Ectodermal cell (in vitro differentiated cells): Measurements from ENCODE around the gene TMEM143.
"Not testable (repeated sequence)": the region's sequence is repeated elsewhere in the genome, so short reads cannot be mapped to it uniquely, and the experiment has no call there.

ENCODE experiments used
- H3K27ac ChIP-seq: 2 replicates; pipeline ENCODE4 v1.7.0; 2013; ENCODE audit warnings: mild to moderate bottlenecking, low read depth, low read length; ENCODE audit not compliant: insufficient read depth, poor library complexity, severe bottlenecking
- H3K27me3 ChIP-seq: 2 replicates; pipeline ENCODE4 v1.7.0; 2013; ENCODE audit warnings: mild to moderate bottlenecking, low read length; ENCODE audit not compliant: insufficient read depth, control insufficient read depth, poor library complexity, severe bottlenecking
- H3K36me3 ChIP-seq: one replicate; pipeline ENCODE4 v1.7.0; 2013; ENCODE audit warnings: low read length; ENCODE audit not compliant: control insufficient read depth, insufficient read depth
- H3K4me1 ChIP-seq: one replicate; pipeline ENCODE4 v1.7.0; 2013; ENCODE audit warnings: low read length; ENCODE audit not compliant: control insufficient read depth, insufficient read depth
- H3K4me3 ChIP-seq: 2 replicates; pipeline ENCODE4 v1.7.0; 2013; ENCODE audit warnings: low read depth, low read length, control low read depth; ENCODE audit not compliant: insufficient read depth
- H3K9me3 ChIP-seq: 2 replicates; pipeline ENCODE4 v1.7.0; 2013; ENCODE audit warnings: mild to moderate bottlenecking, low read length, moderate library complexity; ENCODE audit not compliant: control insufficient read depth
- WGBS, 2 experiments: methylation state at CpG; one replicate each; pipeline ENCODE4 v1.1.7; 2013; ENCODE audit warnings: missing lambda C conversion rate in 2 of 2; 5-methylcytosine and 5-hydroxymethylcytosine counted together

TMEM143 gene

GRCh38 chr19:48292798-48293197 is 70.9 kb downstream of the TMEM143 start:
- no peaks in the 10 kb centered on the region for H3K36me3 ChIP-seq
- H3K9me3 ChIP-seq = no peaks in the 10 kb centered on the region
- WGBS, 2 experiments = 88 to 93% methylated on average over 4 of the region's 4 CpGs
- H3K27me3 ChIP-seq = peaks cover 4% of the 10 kb centered on the region
- no peak overlapping the region for H3K27ac ChIP-seq
- H3K4me1 ChIP-seq = peaks cover 5% of the 10 kb centered on the region
- H3K4me3 ChIP-seq = no peak overlapping the region

- H3K27ac ChIP-seq, H3K9me3 ChIP-seq, H3K27me3 ChIP-seq, H3K4me3 ChIP-seq, H3K36me3 ChIP-seq, H3K4me1 ChIP-seq: not testable (repeated sequence)
- WGBS, 2 experiments = 39 to 49% methylated on average over 11 of the region's 11 CpGs
These were observed 72.3 kb downstream of the TMEM143 start for GRCh38 chr19:48291489-48291815.

GRCh38 chr19:48290771-48291488 is 72.8 kb downstream of the TMEM143 start:
- peaks cover 5% of the 10 kb centered on the region for H3K4me1 ChIP-seq
- 1% methylated on average over 45 of the region's 45 CpGs for WGBS, 2 experiments
- H3K27me3 ChIP-seq = peaks cover 4% of the 10 kb centered on the region
- peak overlapping the region; percentile 53 for H3K4me3 ChIP-seq
- peaks cover 10% of the 10 kb centered on the region for H3K36me3 ChIP-seq
- no peaks in the 10 kb centered on the region for H3K9me3 ChIP-seq
- H3K27ac ChIP-seq = no peak overlapping the region

- Histone ChIP-seq H3K4me1 (peaks cover 5% of the 10 kb centered on the region), H3K36me3 (peaks cover 16% of the 10 kb centered on the region), H3K4me3 (peak overlapping the region; percentile 53), H3K27ac (no peak overlapping the region), H3K9me3 (no peaks in the 10 kb centered on the region), H3K27me3 (peaks cover 4% of the 10 kb centered on the region)
- 0 to 2% methylated on average over 10 of the region's 10 CpGs for WGBS, 2 experiments
These were observed 73.4 kb downstream of the TMEM143 start for GRCh38 chr19:48290401-48290770.

- H3K4me1 ChIP-seq = peaks cover 5% of the 10 kb centered on the region
- no peak overlapping the region for H3K27ac ChIP-seq
- peaks cover 4% of the 10 kb centered on the region for H3K27me3 ChIP-seq
- 92 to 95% methylated on average over 3 of the region's 3 CpGs for WGBS, 2 experiments
- H3K9me3 ChIP-seq = no peaks in the 10 kb centered on the region
- H3K36me3 ChIP-seq = peaks cover 25% of the 10 kb centered on the region
- H3K4me3 ChIP-seq = no peak overlapping the region
These were observed 76.0 kb downstream of the TMEM143 start for GRCh38 chr19:48287748-48288147.

GRCh38 chr19:48284896-48285295 is 78.8 kb downstream of the TMEM143 start:
- Histone ChIP-seq H3K36me3 (peaks cover 32% of the 10 kb centered on the region), H3K27ac (no peak overlapping the region), H3K9me3 (no peaks in the 10 kb centered on the region), H3K27me3 (no peaks in the 10 kb centered on the region), H3K4me1 (no peaks in the 10 kb centered on the region), H3K4me3 (no peak overlapping the region)
- WGBS, 2 experiments = 92 to 95% methylated on average over 4 of the region's 4 CpGs

- H3K9me3 ChIP-seq = no peaks in the 10 kb centered on the region
- 92 to 93% methylated on average over 7 of the region's 7 CpGs for WGBS, 2 experiments
- H3K27me3 ChIP-seq = no peaks in the 10 kb centered on the region
- H3K4me1 ChIP-seq = no peaks in the 10 kb centered on the region
- no peak overlapping the region for H3K27ac ChIP-seq
- no peak overlapping the region for H3K4me3 ChIP-seq
- peaks cover 32% of the 10 kb centered on the region for H3K36me3 ChIP-seq
These were observed 79.8 kb downstream of the TMEM143 start for GRCh38 chr19:48283908-48284307.
